Testis (tissue), 2 donors: Measurements from ENCODE around the gene SMAD4.

Experiments used
- POLR2A ChIP-seq: fragments of 450-650 bp; IDR thresholded peaks from one replicate; pipeline ENCODE4 v1.6.1; 2017; ENCODE audit warnings: antibody characterized with exemption, mild to moderate bottlenecking, moderate library complexity
- TF ChIP-seq, protein P1 (sequence below), 3 experiments: fragments of 450-650 bp in 2 of 3; fragments of 200-600 bp in 1 of 3; sonication (generic) in 1 of 3; IDR thresholded peaks; one replicate each; pipeline ENCODE4 v1.5.1; 2016 to 2019; ENCODE audit warnings: antibody characterized with exemption in 3 of 3, mild to moderate bottlenecking in 2 of 3, moderate library complexity in 1 of 3

DNA sequence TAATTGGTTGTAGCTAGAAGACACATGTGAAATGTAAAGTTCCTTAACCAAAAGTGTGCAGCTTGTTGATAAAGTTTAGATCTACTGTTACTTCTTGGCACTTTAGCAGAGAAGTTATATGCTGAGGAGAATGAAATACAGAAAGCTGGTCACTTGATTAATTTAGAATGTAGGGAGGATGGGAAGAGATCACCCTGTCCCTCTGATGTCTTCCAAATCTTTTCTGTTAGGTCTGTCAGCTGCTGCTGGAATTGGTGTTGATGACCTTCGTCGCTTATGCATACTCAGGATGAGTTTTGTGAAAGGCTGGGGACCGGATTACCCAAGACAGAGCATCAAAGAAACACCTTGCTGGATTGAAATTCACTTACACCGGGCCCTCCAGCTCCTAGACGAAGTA lies 48.0 kb downstream of the SMAD4 start:
- TF ChIP-seq, protein P1, sequence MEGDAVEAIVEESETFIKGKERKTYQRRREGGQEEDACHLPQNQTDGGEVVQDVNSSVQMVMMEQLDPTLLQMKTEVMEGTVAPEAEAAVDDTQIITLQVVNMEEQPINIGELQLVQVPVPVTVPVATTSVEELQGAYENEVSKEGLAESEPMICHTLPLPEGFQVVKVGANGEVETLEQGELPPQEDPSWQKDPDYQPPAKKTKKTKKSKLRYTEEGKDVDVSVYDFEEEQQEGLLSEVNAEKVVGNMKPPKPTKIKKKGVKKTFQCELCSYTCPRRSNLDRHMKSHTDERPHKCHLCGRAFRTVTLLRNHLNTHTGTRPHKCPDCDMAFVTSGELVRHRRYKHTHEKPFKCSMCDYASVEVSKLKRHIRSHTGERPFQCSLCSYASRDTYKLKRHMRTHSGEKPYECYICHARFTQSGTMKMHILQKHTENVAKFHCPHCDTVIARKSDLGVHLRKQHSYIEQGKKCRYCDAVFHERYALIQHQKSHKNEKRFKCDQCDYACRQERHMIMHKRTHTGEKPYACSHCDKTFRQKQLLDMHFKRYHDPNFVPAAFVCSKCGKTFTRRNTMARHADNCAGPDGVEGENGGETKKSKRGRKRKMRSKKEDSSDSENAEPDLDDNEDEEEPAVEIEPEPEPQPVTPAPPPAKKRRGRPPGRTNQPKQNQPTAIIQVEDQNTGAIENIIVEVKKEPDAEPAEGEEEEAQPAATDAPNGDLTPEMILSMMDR (IDR thresholded peaks at IDR 0.05), result no peak
- TF ChIP-seq POLR2A, result no peak
